ENCODE measurements around the gene STX11. TPM values are rescaled to one million over a fixed set of nuclear protein-coding genes. Genes with fewer than 3 reads are reported as not detected.

STX11 gene
- total and polyA plus RNA-seq, 2 of the 13 experiments (the other 11 are each of a cell fraction or from before 2014, with no cell fraction given) = 0.03 TPM; not detected in 1

DNA sequence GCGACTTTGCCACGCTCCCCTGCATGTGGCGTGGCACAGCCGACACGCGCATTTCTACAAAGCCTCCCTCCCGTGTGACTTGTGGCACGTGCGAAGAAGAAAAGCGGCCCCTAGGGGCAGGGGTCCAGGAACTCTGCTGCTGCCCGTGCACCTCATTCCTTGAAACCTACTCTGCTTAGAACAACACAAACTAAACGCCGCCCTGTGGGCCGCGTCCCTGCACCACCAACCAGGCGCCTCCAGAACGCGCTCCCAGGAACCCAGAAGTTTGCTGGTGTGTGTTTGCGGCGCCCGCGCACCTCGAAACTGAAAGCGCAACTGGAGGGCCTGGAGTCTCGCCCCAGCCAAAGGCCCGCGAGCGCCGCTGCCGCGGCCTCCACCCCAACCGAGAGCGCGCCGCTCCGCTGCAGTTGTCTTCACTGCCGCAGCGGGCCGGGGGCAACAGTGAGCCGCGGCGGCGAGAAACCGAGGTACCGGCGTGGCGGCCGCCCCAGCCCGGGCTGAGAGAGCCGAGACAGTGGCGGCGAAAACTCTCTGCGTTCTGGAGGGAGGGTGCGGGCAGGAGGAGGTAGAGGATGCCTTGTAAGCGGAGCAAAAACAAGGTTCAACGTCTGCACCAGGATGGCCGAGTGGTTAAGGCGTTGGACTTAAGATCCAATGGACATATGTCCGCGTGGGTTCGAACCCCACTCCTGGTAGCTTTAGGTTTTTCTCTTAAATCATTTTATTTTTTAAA, 65.8 kb downstream of the STX11 start (continued):
- TF ChIP-seq ZNF496 (CRISPR knock-in tag; IDR thresholded peaks at IDR 0.05; ENCODE audit: insufficient replicate concordance) (no peak), ZNF124 (CRISPR knock-in tag; IDR thresholded peaks at IDR 0.05) (peak; percentile 69; the same call in 1 of the 2 replicates), ZMAT3 (CRISPR knock-in tag; conservative IDR thresholded peaks at IDR 0.05) (peak; percentile 84; the same call in 1 of the 2 replicates), ZNF773 (CRISPR knock-in tag; IDR thresholded peaks at IDR 0.05; ENCODE audit: borderline replicate concordance) (peak; percentile 8; the same call in 1 of the 2 replicates), ZNF350 (CRISPR knock-in tag; IDR thresholded peaks at IDR 0.05; ENCODE audit: borderline replicate concordance, low read depth) (peak; percentile 99), HNRNPH1 (optimal IDR thresholded peaks at IDR 0.05; ENCODE audit: low read depth, low read length) (no peak), ZKSCAN1 (IDR thresholded peaks at IDR 0.05; ENCODE audit: low read length) (peak; percentile 40; the same call in 1 of the 2 replicates), ELF1 (CRISPR knock-in tag; IDR thresholded peaks at IDR 0.05) (peak; percentile 56; the same call in 1 of the 2 replicates), ZNF160 (CRISPR knock-in tag; IDR thresholded peaks at IDR 0.05) (peak; percentile 71), CCDC6 (CRISPR knock-in tag; IDR thresholded peaks at IDR 0.05) (no peak), ZNF460 (CRISPR knock-in tag; IDR thresholded peaks at IDR 0.05; ENCODE audit: borderline replicate concordance) (peak; percentile 44; the same call in 1 of the 2 replicates), ZNF180 (CRISPR knock-in tag; IDR thresholded peaks at IDR 0.05; ENCODE audit: borderline replicate concordance, low read depth) (peak; percentile 66; the same call in 1 of the 2 replicates), SPEN (CRISPR knock-in tag; IDR thresholded peaks at IDR 0.05; ENCODE audit: low read depth) (0 out of 2 replicates have a peak, but pooled peaks have one; percentile 42)
- TF ChIP-seq, protein P1, sequence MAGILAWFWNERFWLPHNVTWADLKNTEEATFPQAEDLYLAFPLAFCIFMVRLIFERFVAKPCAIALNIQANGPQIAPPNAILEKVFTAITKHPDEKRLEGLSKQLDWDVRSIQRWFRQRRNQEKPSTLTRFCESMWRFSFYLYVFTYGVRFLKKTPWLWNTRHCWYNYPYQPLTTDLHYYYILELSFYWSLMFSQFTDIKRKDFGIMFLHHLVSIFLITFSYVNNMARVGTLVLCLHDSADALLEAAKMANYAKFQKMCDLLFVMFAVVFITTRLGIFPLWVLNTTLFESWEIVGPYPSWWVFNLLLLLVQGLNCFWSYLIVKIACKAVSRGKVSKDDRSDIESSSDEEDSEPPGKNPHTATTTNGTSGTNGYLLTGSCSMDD (CRISPR knock-in tag; IDR thresholded peaks at IDR 0.05) = no peak; the same call in 1 of the 2 replicates
- TF ChIP-seq, protein P2, sequence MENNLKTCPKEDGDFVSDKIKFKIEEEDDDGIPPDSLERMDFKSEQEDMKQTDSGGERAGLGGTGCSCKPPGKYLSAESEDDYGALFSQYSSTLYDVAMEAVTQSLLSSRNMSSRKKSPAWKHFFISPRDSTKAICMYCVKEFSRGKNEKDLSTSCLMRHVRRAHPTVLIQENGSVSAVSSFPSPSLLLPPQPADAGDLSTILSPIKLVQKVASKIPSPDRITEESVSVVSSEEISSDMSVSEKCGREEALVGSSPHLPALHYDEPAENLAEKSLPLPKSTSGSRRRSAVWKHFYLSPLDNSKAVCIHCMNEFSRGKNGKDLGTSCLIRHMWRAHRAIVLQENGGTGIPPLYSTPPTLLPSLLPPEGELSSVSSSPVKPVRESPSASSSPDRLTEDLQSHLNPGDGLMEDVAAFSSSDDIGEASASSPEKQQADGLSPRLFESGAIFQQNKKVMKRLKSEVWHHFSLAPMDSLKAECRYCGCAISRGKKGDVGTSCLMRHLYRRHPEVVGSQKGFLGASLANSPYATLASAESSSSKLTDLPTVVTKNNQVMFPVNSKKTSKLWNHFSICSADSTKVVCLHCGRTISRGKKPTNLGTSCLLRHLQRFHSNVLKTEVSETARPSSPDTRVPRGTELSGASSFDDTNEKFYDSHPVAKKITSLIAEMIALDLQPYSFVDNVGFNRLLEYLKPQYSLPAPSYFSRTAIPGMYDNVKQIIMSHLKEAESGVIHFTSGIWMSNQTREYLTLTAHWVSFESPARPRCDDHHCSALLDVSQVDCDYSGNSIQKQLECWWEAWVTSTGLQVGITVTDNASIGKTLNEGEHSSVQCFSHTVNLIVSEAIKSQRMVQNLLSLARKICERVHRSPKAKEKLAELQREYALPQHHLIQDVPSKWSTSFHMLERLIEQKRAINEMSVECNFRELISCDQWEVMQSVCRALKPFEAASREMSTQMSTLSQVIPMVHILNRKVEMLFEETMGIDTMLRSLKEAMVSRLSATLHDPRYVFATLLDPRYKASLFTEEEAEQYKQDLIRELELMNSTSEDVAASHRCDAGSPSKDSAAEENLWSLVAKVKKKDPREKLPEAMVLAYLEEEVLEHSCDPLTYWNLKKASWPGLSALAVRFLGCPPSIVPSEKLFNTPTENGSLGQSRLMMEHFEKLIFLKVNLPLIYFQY (CRISPR knock-in tag; IDR thresholded peaks at IDR 0.05; ENCODE audit: borderline replicate concordance) = peak; percentile 87
- TF ChIP-seq, protein P3, sequence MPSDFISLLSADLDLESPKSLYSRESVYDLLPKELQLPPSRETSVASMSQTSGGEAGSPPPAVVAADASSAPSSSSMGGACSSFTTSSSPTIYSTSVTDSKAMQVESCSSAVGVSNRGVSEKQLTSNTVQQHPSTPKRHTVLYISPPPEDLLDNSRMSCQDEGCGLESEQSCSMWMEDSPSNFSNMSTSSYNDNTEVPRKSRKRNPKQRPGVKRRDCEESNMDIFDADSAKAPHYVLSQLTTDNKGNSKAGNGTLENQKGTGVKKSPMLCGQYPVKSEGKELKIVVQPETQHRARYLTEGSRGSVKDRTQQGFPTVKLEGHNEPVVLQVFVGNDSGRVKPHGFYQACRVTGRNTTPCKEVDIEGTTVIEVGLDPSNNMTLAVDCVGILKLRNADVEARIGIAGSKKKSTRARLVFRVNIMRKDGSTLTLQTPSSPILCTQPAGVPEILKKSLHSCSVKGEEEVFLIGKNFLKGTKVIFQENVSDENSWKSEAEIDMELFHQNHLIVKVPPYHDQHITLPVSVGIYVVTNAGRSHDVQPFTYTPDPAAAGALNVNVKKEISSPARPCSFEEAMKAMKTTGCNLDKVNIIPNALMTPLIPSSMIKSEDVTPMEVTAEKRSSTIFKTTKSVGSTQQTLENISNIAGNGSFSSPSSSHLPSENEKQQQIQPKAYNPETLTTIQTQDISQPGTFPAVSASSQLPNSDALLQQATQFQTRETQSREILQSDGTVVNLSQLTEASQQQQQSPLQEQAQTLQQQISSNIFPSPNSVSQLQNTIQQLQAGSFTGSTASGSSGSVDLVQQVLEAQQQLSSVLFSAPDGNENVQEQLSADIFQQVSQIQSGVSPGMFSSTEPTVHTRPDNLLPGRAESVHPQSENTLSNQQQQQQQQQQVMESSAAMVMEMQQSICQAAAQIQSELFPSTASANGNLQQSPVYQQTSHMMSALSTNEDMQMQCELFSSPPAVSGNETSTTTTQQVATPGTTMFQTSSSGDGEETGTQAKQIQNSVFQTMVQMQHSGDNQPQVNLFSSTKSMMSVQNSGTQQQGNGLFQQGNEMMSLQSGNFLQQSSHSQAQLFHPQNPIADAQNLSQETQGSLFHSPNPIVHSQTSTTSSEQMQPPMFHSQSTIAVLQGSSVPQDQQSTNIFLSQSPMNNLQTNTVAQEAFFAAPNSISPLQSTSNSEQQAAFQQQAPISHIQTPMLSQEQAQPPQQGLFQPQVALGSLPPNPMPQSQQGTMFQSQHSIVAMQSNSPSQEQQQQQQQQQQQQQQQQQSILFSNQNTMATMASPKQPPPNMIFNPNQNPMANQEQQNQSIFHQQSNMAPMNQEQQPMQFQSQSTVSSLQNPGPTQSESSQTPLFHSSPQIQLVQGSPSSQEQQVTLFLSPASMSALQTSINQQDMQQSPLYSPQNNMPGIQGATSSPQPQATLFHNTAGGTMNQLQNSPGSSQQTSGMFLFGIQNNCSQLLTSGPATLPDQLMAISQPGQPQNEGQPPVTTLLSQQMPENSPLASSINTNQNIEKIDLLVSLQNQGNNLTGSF (CRISPR knock-in tag; IDR thresholded peaks at IDR 0.05) = no peak

Measured in HepG2 (cell line).